HG02885 (cell line): ENCODE results near the gene RSPH6A.
"Not testable (repeated sequence)": the region's sequence is repeated elsewhere in the genome, so short reads cannot be mapped to it uniquely, and the experiment has no call there.

Source experiments
- ATAC-seq: cut with Tn5 transposase; IDR thresholded peaks from one replicate; pipeline ENCODE4 v1.9.1; 2021; ENCODE audit warnings: mild to moderate bottlenecking; ENCODE audit not compliant: unreplicated experiment, poor library complexity

Gene RSPH6A

GRCh38 chr19:45767881-45768654, 47.0 kb downstream of the RSPH6A start:
- ATAC-seq: no peak

GRCh38 chr19:45767410-45767880, 47.7 kb downstream of the RSPH6A start:
- ATAC-seq: no peak

- ATAC-seq: no peak
Observed at GRCh38 chr19:45766869-45767346, 48.2 kb downstream of the RSPH6A start.

GRCh38 chr19:45766296-45766868, 48.7 kb downstream of the RSPH6A start:
- no peak for ATAC-seq

- no peak for ATAC-seq
Observed at GRCh38 chr19:45765702-45766295, 49.3 kb downstream of the RSPH6A start.

GRCh38 chr19:45764945-45765701, 50.0 kb downstream of the RSPH6A start:
- no peak for ATAC-seq

- ATAC-seq: no peak
Observed at GRCh38 chr19:45764475-45764874, 50.6 kb downstream of the RSPH6A start.

- ATAC-seq: no peak
Observed at GRCh38 chr19:45763691-45764294, 51.3 kb downstream of the RSPH6A start.

- no peak for ATAC-seq
Observed at GRCh38 chr19:45762870-45763631, 52.1 kb downstream of the RSPH6A start.

GRCh38 chr19:45761714-45762113, 53.4 kb downstream of the RSPH6A start:
- no peak for ATAC-seq

- ATAC-seq: no peak
Observed at GRCh38 chr19:45758921-45759320, 56.2 kb downstream of the RSPH6A start.

GRCh38 chr19:45757695-45758094, 57.4 kb downstream of the RSPH6A start:
- ATAC-seq: no peak

GRCh38 chr19:45754323-45754722, 60.8 kb downstream of the RSPH6A start:
- no peak for ATAC-seq

- ATAC-seq: no peak
Observed at GRCh38 chr19:45753548-45753947, 61.6 kb downstream of the RSPH6A start.

GRCh38 chr19:45752639-45753038, 62.5 kb downstream of the RSPH6A start:
- no peak for ATAC-seq

GRCh38 chr19:45751483-45751882, 63.6 kb downstream of the RSPH6A start:
- ATAC-seq: not testable (repeated sequence)

GRCh38 chr19:45747513-45747912, 67.6 kb downstream of the RSPH6A start:
- no peak for ATAC-seq

- no peak for ATAC-seq
Observed at GRCh38 chr19:45746866-45747265, 68.2 kb downstream of the RSPH6A start.
